ELF-1 (cell line): ENCODE results near the gene ARCN1.
"Not testable (repeated sequence)": the region's sequence is repeated elsewhere in the genome, so short reads cannot be mapped to it uniquely, and the experiment has no call there.

Source experiments
- DNase-seq: peaks from one replicate; pipeline ENCODE4 v3.0.0-alpha.2; 2016; ENCODE audit warnings: low read depth, low spot score

The ARCN1 gene

DNA sequence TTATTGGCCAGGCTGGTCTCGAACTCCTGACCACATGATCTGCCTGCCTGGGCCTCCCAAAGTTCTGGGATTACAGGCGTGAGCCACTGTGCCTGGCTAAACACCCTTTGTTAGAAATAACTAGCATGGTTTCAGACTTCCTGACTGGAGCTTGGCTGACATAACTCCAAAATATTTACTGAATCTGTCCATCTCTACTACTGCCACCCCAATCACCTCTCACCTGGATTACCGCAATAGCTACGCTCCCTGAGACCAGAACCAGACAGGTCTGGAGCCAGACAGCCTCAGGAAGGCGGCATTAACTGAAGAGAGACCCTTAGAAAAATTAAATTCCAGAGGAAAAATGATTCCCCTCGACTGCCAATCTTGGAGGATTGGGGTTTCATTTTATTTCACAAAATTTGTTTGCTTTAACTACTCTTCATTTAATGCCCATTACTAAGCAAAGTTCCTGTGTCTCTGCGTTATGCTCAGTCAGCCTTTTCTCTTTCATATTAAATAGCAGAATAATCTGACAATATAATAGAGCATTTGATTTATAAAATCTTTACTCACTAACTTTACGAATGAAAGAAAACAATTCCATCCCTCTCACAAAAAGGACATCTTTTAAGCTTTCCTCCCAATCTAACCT is 28.1 kb upstream of the ARCN1 start:
- no peak for DNase-seq

DNA sequence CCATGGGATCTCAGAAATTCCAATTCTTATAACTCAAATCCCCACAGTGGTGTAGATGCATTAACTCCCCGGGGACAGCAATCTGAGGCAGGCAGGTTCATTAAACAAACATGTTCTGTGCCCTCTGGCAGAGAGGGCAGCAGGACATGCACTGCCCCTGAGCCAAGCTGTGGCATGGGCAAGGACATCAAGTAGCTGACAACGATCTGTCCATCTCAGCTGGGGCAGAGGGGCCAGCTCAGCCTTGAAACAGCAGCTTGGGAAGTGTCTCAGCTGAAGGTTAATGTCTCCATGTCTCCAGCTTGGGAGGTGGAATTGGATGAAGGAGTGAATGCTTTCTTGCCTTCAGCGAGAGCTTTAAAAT is 27.6 kb upstream of the ARCN1 start:
- DNase-seq = no peak

DNA sequence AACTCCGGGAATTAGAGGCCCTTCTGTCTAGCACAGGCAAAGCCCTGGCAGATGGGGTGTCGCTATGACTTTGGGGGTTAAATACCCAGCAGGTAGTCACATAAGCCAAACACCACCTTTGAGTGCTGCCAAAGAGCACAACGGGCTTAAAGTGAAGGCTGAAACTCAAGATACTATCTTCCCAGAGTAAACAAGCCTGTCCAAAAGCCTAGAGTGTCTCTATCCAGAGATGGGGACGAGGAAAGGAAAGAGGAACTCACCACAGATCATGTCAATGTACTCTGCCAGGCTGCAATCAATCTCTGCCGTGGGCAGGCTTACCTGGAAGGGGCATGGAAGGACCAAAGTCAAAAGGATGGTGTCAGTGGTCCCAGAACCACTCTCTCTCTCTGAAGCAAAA is 26.7 kb upstream of the ARCN1 start:
- no peak for DNase-seq

DNA sequence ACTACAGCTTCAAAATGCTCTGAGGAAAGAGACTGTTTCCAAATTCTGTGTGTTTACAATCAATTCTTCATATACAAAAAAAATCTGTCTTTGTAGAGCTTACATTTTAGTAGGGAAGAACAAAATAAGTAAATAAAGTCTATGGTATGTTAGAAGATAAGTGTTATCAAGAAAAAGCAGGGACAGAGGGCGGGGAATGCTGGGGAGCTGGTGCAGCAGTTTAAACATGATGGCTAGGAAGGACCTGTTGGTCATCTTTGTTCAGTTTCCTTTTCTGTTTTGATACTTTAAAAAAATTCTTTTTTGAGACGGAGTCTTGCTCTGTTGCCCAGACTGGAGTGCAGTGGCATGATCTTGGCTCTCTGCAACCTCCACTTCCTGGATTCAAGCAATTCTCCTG is 25.1 kb upstream of the ARCN1 start:
- DNase-seq = no peak

- DNase-seq = no peak
Measured at GRCh38 chr11:118552341-118552740, 19.9 kb upstream of the ARCN1 start.

GRCh38 chr11:118560806-118561205 is 11.4 kb upstream of the ARCN1 start:
- DNase-seq = no peak

- DNase-seq = no peak
Measured at GRCh38 chr11:118565051-118565450, 7.2 kb upstream of the ARCN1 start.

GRCh38 chr11:118569670-118570069 is 2.5 kb upstream of the ARCN1 start:
- DNase-seq = no peak

DNA sequence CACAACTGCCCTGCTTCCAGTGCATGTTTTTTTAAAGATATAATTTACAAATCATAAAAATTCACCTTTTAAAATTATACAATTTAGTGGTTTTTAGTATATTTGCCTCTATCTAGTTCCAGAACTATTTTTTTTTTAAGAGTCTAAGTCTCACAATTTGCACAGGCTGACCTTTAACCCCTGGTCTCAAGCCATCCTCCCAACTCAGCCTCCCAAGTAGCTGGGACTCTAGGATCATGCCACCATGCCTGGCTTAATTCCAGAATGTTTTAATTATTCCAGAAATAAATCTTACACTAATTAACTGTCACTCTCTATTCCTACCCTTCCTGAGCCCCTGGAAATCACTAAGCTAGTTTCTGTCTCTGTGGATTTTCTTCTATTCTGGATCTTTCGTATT is 1.4 kb upstream of the ARCN1 start:
- DNase-seq = no peak

DNA sequence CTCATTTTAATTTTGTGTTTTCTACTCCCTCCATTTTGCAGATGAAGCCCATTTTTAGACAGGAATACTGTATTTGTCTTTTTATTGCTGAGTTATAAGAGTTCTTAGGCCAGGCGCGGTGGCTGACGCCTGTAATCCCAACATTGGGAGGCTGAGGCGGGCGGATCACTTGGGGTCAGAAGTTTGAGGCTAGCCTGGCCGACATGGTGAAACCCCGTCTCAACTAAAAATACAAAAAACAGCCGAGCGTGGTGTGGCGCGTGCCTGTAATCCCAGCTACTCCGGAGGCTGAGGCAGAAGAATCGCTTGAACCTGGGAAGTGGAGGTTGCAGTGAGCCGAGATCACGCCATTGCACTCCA is 528 bp upstream of the ARCN1 start:
- DNase-seq = peak; percentile 18

DNA sequence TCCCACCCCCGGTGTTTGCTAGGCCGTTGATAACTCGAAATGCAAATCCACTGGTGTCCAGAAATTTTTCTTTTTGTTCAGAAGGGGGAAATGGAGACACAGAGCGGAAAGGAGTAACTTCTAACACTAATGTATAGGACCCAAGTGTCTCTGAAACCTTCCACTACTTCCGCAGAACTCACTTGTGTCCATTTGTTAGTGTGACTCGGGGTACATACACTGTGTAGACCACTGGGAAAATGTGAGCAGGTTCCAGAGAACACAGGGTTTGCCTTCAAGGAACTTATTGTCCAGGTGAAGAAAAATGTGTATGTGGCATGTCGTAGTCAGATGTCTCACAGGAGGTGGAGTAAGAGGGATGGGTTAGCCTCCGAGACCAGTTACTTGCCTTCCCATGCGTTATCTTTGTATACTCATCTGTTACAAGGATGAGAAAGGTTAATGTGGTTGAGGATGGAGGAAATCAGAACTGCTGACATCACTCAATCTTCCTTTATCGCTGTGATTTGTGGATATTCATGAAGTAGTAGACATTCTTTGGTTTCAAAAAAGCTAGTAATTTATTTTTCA is 857 bp downstream of the ARCN1 start:
- DNase-seq = peak; percentile 32

DNA sequence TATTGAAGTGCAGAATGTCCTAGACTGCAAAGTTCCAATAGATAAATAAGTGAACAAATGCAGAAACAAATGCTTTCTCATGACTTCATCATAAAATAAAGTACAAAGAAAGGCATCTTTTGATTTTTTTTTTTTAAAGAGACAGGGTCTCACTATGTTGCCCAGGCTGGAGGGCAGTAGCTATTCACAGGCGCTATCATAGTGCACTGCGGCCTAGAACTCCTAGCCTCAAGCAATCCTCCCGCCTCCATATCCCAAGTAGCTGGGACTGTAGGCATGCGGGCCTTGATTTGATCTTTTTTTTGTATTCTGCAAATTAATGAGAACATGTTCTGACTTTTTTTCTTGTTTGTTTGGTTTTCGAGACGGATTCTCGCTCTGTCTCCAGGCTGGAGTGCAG is 2.4 kb downstream of the ARCN1 start:
- peak; percentile 5 for DNase-seq

DNA sequence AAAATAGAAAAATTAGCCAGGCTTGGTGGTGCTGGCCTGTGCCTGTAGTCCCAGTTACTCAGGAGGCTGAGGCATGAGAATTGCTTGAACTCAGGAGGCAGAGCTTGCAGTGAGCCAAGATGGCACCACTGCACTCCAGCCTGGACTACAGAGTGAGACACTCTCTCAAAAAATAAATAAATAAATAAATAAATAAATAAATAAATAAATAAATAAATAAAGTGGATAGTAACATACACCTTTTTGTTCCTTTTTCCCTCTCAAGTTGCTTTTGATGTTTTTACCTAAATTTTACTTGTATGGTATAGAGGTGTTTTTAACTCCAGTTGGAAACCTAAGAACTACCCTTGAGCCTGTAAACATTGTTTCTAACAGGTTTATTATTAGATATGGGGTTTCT is 5.8 kb downstream of the ARCN1 start:
- DNase-seq = not testable (repeated sequence)

GRCh38 chr11:118581057-118581456 is 8.8 kb downstream of the ARCN1 start:
- no peak for DNase-seq

DNA sequence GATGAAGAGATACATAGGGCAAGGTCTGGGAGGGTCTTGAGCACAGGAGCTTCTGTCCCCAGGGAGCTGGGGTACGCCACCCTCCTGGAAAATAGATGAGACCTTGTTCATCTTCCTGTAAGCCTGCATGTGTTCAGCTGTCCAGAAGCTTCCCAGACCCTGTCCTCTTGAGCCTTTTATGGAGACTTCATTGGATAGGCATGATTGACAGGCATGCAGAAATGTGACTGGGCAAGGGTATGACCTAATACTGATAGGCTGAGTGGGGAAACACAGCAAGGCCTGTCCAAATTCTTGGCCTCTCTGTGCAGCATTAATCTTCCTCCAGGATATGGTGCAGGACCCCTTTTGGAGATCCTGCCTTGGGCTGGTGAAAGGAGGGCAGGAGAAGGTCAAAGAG is 15.7 kb downstream of the ARCN1 start:
- DNase-seq = no peak

DNA sequence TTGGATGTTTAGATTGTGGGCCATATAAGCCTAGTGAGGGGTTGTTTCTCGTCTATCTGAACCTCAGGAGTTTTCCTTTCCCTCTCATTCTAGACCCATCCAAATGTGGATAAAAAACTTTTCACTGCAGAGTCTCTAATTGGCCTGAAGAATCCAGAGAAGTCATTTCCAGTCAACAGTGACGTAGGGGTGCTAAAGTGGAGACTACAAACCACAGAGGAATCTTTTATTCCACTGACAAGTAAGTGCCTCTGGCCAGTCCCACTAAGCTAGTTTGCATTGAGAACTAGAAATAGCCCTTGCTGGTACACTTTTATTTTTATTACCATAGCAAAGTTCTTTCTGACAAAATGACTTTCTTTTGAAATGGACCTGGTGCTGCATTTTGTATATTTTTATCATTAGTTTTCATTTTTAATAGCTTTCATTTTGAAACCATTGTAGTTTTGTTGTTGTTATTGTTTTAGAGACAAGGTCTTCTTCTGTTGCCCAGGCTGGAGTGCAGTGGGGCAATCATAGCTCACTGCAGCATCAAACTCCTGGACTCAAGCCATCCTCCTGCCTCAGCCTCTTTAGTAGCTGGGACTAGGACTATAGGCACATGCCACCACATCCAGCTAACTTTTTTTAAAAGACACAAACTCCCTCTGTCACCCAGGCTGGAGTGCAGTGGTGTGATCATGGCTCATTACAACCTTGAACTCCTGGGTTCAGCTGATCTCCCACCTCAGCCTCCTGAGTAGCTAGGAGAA is 20.6 kb downstream of the ARCN1 start:
- no peak for DNase-seq

DNA sequence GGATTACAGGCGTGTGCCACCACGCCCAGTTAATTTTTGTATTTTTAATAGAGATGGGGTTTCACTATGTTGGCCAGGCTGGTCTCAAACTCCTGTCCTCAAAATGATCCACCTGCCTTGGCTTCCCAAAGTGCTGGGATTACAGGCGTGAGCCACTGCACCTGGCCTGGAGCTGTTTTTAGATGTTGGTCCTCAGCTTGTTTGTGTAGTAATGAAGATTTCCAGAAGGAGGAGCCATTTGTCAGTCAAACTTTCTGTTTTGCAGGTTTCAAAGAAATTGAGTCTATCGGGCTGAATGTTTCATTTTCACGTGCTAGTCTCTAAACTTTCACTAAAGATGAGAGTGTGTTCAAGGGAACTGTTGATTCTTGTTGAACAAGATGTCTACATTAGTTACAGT is 22.8 kb downstream of the ARCN1 start:
- peak; percentile 53 for DNase-seq

DNA sequence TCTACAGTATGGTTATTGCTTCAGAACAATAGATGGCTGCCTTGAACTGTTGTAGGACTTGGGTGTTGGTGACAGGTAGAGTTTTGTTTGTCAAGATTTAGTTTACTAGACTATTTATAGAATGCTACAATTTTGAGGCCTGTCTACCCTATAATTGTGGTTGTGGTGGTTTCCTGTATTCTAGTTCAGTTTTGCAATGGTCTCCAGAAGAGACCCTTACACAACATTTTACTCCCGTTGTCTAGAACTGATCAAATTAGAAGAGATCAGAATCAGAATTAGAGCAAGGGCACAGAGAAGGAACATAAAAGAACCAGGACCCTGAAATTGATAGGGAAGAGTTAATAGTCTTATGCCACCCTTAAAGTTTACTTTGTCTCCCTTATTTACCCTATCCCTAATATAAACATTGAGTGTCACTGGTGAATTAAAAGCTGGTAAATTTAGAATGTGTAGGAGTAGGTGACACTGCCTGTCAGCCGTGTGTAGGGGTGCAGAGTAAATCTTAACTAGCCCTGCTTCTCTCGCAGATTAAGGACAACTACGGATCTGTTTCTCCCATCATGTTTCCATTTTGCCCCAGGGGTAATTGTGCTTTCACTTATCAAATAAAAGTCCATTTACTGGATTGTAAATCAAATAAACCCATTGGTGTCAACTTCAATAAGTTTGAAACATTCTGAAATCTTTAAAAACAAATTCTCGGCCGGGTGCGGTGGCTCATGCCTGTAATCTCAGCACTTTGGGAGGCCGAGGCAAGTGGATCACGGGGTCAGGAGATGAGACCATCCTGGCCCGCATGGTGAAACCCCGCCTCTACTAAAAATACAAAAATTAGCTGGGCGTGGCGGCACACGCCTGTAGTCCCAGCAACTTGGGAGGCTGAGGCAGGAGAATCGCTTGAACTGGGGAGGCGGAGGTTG is 24.3 kb downstream of the ARCN1 start:
- DNase-seq = no peak

- DNase-seq = no peak
Measured at GRCh38 chr11:118597556-118597955, 25.3 kb downstream of the ARCN1 start.

- no peak for DNase-seq
Measured at GRCh38 chr11:118602331-118602730, 30.1 kb downstream of the ARCN1 start.

DNA sequence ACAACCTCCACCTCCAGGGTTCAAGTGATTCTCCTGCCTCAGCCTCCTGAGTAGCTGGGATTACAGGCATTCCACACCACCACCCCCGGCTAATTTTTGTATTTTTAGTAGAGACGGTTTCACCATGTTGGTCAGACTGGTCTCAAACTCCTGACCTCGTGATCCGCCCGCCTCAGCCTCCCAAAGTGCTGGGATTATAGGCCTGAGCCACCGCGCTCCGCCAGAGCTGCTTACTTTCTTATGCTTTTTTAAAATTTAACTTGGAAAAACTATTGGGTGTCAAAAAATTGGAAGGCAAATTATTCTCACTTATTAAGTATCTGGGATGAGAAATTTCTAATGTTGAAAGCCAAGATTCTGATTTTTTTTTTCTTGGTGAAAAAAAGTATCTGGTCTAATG is 31.5 kb downstream of the ARCN1 start:
- not testable (repeated sequence) for DNase-seq

DNA sequence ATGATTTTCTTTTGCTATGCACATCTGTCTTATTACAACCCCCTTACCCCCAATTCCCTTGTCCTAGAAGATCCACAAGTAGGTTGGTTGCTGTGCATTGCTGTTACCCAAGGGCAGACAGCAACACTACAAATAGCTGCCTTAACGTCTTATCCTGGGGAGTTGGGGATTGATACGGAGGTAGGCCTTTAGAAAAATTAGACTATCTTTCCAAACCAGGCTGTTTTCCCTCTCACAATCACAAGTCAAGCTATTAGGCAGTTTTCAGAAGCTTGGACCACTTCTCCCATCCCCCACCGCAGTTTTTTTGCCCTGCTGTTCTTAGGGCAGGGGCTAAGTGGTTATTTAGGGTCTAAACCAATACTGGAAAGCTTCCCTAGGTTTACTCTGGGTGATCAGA is 32.4 kb downstream of the ARCN1 start:
- no peak for DNase-seq
